Ishikawa (cell line): ENCODE results near the gene UFC1.

ENCODE experiments used
- CEBPB ChIP-seq: IDR thresholded peaks from 2 replicates; pipeline ENCODE4 v1.6.1; 2012
- CREB1 ChIP-seq: IDR thresholded peaks from 2 replicates; pipeline ENCODE4 v1.6.1; 2012; ENCODE audit warnings: low read depth
- EGR1 ChIP-seq: IDR thresholded peaks from 2 replicates; pipeline ENCODE4 v1.6.1; 2012
- EP300 ChIP-seq: IDR thresholded peaks from 2 replicates; pipeline ENCODE4 v1.6.1; 2012; ENCODE audit warnings: borderline replicate concordance
- FOXM1 ChIP-seq: IDR thresholded peaks from 2 replicates; pipeline ENCODE4 v1.6.1; 2012; ENCODE audit warnings: low read depth, borderline replicate concordance
- MAX ChIP-seq: IDR thresholded peaks from 2 replicates; pipeline ENCODE4 v1.6.1; 2012
- NFIC ChIP-seq: IDR thresholded peaks from 2 replicates; pipeline ENCODE4 v1.6.1; 2012
- RAD21 ChIP-seq: IDR thresholded peaks from 2 replicates; pipeline ENCODE4 v1.6.1; 2012; ENCODE audit warnings: low read depth
- TAF1 ChIP-seq: IDR thresholded peaks from 2 replicates; pipeline ENCODE4 v1.6.1; 2012; ENCODE audit warnings: low read depth, mild to moderate bottlenecking
- TCF12 ChIP-seq: IDR thresholded peaks from 2 replicates; pipeline ENCODE4 v1.6.1; 2012; ENCODE audit warnings: low read depth
- TEAD4 ChIP-seq: IDR thresholded peaks from 2 replicates; pipeline ENCODE4 v1.6.1; 2012
- YY1 ChIP-seq: IDR thresholded peaks from 2 replicates; pipeline ENCODE4 v1.6.1; 2012; ENCODE audit warnings: low read depth
- ZBTB7A ChIP-seq: IDR thresholded peaks from 2 replicates; pipeline ENCODE4 v1.6.1; 2012; ENCODE audit warnings: low read depth
- TF ChIP-seq, protein P1 (sequence below): IDR thresholded peaks from 2 replicates; pipeline ENCODE4 v1.6.1; 2012; ENCODE audit warnings: low read depth, mild to moderate bottlenecking
- TF ChIP-seq, protein P2 (sequence below): IDR thresholded peaks from 2 replicates; pipeline ENCODE4 v1.6.1; 2012

UFC1 gene

DNA sequence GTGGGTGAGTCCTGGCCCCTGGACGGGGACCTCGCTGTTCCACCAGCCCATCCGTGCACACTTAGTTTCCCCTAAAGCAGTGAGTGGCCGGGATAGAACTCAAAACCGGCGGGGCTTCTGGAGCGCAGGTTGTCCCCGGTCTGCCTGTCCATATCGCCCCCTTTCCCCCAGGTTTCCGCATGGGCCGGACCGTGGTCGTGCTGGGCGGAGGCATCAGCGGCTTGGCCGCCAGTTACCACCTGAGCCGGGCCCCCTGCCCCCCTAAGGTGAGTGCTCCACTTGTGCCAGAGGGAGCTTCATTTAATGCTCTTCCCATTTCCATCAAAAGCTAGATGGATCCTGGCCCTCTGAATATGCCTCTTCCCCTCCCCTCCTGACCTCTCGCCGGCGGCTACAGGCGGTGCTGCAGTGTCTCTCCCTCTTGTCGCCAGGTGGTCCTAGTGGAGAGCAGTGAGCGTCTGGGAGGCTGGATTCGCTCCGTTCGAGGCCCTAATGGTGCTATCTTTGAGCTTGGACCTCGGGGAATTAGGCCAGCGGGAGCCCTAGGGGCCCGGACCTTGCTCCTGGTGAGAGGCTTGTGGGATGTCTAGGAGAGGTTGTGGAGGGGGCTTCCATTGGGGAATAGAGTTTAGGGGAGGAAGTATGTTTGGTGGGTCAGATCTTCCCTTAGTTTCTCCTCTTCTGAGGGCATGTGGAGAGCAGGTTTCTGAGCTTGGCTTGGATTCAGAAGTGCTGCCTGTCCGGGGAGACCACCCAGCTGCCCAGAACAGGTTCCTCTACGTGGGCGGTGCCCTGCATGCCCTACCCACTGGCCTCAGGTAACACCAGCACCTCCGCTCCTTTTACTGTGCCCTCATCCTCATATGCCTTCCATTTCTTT lies 13.1 kb downstream of the UFC1 start:
- TF ChIP-seq CREB1: no peak
- 0 out of 2 replicates have a peak, but pooled peaks have one; percentile 14 for TF ChIP-seq ZBTB7A

DNA sequence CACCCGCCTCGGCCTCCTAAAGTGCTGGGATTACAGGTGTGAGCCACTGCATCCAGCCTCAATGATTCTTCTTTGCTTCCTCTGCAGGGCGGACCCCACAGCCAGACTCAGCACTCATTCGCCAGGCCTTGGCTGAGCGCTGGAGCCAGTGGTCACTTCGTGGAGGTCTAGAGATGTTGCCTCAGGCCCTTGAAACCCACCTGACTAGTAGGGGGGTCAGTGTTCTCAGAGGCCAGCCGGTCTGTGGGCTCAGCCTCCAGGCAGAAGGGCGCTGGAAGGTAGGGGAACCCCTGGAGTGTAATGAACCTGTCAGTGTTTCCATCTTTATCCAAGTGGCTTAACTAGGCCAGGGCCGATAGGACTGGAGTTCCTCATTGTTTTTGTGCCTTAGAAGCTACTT lies 15.1 kb downstream of the UFC1 start:
- TF ChIP-seq TCF12 (no peak), MAX (no peak), RAD21 (no peak), EGR1 (no peak), TAF1 (no peak), NFIC (no peak), CREB1 (no peak), FOXM1 (no peak), EP300 (no peak), TEAD4 (no peak), CEBPB (no peak), ZBTB7A (no peak), YY1 (no peak)
- TF ChIP-seq, protein P1, sequence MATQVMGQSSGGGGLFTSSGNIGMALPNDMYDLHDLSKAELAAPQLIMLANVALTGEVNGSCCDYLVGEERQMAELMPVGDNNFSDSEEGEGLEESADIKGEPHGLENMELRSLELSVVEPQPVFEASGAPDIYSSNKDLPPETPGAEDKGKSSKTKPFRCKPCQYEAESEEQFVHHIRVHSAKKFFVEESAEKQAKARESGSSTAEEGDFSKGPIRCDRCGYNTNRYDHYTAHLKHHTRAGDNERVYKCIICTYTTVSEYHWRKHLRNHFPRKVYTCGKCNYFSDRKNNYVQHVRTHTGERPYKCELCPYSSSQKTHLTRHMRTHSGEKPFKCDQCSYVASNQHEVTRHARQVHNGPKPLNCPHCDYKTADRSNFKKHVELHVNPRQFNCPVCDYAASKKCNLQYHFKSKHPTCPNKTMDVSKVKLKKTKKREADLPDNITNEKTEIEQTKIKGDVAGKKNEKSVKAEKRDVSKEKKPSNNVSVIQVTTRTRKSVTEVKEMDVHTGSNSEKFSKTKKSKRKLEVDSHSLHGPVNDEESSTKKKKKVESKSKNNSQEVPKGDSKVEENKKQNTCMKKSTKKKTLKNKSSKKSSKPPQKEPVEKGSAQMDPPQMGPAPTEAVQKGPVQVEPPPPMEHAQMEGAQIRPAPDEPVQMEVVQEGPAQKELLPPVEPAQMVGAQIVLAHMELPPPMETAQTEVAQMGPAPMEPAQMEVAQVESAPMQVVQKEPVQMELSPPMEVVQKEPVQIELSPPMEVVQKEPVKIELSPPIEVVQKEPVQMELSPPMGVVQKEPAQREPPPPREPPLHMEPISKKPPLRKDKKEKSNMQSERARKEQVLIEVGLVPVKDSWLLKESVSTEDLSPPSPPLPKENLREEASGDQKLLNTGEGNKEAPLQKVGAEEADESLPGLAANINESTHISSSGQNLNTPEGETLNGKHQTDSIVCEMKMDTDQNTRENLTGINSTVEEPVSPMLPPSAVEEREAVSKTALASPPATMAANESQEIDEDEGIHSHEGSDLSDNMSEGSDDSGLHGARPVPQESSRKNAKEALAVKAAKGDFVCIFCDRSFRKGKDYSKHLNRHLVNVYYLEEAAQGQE: no peak
- TF ChIP-seq, protein P2, sequence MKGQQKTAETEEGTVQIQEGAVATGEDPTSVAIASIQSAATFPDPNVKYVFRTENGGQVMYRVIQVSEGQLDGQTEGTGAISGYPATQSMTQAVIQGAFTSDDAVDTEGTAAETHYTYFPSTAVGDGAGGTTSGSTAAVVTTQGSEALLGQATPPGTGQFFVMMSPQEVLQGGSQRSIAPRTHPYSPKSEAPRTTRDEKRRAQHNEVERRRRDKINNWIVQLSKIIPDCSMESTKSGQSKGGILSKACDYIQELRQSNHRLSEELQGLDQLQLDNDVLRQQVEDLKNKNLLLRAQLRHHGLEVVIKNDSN: no peak

GRCh38 chr1:161171191-161171590 lies 17.4 kb downstream of the UFC1 start:
- TF ChIP-seq EP300 (no peak), TEAD4 (no peak), EGR1 (no peak), MAX (no peak), RAD21 (no peak), FOXM1 (no peak)

DNA sequence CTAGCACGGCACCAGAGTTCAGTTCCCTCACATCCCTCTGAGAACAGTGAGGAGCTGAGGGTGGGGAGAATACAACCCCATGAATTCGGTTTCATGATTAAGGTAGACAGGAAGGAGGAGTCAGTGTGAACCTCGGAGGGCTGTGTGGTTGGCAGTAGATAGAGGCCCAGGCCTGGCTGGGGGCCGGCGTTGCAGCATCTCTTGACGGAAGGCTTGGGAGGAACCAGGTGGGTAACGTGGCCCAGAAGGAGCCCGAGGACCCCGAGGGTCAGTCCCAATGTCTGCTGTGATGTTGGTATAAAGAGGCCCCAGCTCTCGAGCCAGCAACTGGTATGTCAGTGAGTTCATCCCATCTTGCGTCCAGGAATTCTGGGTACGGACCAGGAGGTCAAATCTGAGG lies 17.9 kb downstream of the UFC1 start:
- no peak for TF ChIP-seq EP300
- no peak for TF ChIP-seq NFIC
- TF ChIP-seq TAF1: no peak
- no peak for TF ChIP-seq FOXM1
- TF ChIP-seq, protein P1: no peak
- no peak for TF ChIP-seq TEAD4
- TF ChIP-seq CREB1: no peak
- no peak for TF ChIP-seq TCF12

- no peak for TF ChIP-seq EGR1
- no peak for TF ChIP-seq CREB1
- TF ChIP-seq NFIC: no peak
- TF ChIP-seq TEAD4: no peak
- TF ChIP-seq YY1: no peak
- TF ChIP-seq, protein P2: no peak
- TF ChIP-seq TCF12: no peak
- no peak for TF ChIP-seq ZBTB7A
- TF ChIP-seq CEBPB: no peak
- TF ChIP-seq FOXM1: no peak
- no peak for TF ChIP-seq TAF1
These were observed 18.6 kb downstream of the UFC1 start for GRCh38 chr1:161172349-161172748.

DNA sequence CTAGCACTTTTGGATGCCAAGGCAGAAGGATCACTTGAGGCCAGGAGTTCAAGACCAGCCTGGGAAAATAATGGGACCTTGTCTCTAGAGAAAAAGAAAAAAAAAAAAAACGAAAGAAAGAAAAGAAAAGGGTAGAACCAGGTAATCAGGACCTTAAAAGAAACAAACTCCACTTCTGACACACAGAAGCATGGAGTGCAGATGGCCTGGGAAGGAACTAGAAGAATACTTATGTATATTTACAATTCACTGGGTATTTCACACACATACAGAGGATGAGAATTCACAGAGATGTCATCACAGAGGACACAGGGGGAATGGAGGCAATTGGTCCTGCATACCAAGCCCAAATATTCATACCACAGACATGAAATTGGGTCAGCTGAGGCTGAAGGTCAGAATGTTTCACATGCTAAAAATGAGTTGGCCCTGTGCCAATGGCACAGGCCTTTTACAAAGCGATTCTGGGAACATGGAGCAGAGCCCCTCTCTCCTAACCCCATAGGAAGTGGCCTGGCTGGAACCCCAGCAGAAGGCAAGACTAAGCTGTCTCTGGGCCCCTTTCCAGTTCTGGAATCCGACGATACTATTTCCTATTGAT lies 19.1 kb downstream of the UFC1 start:
- TF ChIP-seq MAX (no peak), NFIC (peak; percentile 61; the same call in 1 of the 2 replicates)
